ENCODE results near the gene HOXC11.

The HOXC11 gene

DNA sequence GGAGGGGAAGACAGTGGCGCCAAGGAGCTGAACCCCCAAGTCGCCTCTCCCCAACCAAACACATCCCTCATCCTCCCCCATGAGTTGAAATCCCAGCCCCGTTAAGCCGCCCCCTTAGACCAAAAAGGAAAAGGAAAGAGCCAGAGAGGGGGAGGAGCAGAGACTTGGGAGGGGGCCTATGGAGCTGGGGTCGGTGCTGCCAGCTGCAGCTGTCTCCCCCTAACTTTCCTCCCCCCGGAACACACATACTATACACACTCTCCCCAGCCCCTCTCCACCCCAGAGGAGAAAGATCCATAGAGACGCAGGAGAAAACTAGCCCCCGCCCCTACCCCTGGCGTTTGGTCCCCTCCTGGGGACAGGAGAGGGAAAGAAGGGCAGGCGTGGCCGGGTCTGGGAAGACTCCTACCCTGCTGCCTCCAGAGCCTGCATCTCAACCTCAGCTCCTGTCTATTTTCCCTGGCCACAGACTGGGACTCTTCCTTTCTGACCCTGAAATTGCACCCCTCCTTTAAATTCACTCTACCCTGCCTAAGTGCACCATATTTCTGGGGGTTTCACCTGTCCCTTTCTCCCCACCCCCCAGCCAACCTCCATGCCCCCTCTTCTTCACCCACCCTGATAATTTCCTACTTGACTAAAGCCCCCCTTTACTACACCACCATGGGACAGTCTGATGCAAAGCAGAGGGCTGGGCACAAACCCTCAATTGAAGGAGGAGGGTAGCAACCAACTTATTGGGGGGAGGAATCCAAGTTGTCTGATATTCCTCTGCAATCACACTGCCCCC is 25.4 kb downstream of the HOXC11 start:
- DNase-seq (ENCODE audit: low spot score), result no peak

DNA sequence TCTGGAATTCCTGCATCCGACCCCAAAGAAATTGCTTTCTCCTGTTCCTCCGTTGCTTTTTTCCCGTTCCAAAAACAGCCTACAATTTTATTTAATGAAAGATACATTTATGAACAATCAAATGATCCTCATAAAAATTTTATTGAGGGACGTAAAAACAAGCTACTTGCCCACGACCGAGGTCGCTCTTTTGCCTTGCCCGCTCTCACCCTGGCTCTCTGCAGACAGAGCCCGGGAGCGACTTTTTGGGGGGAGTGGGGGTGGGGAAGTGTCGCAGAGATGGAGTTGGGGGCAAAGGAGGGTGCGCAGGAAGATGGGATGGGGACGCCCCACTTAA is 25.9 kb downstream of the HOXC11 start:
- no peak for DNase-seq (ENCODE audit: low spot score)

- DNase-seq (ENCODE audit: low spot score), result peak; percentile 91
These were observed 26.7 kb downstream of the HOXC11 start for GRCh38 chr12:53999559-54000115.

- DNase-seq (ENCODE audit: low spot score), result no peak
These were observed 27.5 kb downstream of the HOXC11 start, which contains the start of gene HOXC9 for GRCh38 chr12:54000116-54001114. Gene HOXC9, plus strand, starts transcription at chr12:54000161. Its CDS starts 28 bp downstream, at chr12:54000189.

DNA sequence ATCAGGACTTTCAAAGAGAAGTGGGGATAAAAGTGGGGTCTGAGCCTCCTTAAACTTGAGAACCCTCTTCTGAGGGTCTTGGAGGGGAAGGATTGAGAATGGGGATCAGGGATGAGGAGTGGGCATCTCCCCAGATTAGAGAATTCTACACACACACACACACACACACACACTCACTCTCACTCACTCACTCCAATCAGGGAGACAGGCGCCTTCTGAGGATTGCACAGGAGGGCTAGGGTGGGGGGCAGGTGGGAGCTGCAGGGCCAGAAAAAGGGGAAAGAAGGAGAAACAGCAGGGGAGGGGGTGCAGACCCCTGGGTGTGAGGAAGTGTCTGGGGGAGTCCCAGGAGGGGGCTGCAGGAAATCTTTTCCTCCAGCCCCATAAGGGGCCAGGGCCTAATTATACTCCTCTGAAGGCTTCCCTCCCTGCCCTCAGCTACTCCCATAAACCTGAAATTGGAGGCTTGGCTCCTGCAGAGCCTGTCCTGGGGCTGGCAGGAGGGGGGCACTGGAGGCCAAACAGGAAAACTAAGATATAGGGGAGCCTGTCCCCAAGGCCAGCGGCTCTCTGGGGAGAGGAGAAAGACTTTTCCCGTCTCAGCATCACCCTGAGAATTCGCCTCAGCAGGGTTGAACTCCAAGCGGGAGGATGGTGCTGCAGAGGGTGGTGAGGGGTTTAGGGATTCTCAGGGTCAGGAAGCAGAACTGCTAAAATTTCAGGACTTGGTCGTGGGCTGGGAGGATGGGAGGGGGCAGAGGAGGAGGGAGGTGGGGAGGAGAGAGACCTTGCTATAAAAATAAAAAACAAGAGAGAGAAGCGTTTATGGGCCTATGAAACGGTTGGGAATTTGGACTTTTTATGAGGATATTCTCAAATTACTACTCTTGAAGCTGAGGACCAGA is 28.6 kb downstream of the HOXC11 start:
- DNase-seq (ENCODE audit: low spot score), result no peak

DNA sequence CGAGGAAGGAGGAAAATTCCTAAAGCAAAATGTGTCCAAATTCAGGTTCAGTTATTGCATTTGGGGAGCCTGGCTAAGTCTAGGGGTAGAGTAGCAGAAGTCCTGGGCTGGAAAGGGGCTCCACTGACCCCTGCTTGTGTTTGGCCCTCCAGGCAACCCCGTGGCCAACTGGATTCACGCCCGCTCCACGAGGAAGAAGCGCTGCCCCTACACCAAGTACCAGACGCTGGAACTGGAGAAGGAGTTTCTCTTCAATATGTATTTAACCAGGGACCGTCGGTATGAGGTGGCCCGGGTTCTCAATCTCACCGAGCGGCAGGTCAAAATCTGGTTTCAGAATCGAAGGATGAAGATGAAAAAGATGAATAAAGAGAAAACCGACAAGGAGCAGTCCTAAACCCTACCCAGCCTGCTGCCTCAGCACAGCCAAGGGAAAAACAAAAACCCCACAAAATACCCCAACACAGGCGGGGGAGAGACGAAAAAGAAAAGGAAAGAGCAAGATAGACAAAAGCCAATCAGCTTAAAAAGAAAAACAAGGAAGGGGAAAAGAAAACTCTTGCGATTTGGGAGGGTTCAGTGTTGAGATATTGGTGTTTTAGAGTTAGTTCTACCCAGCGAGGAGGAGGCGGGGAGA is 29.5 kb downstream of the HOXC11 start:
- no peak for DNase-seq (ENCODE audit: low spot score)

DNA sequence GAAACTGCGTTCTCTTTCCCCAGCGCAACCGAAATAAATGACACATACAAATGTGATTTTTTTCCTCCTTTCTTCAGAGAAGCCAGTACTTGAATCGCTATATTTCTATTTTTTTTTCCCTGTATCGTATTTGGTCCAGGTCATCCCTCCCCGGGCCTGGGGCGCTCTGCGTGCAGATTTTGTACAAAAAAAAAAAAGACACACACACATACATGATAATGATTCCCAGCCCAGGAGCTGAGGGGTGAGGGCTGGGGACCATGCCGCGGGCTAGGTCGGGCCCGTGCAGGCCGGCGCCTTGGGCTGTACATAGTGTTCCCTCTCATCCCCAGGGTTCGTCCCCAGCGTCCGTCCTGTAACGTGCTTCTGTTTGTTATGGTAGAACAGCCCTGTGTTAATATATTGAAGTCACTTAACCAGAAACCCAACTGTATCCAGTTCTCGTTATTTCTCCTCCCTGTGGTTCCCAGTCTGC is 30.0 kb downstream of the HOXC11 start:
- no peak for DNase-seq (ENCODE audit: low spot score)

DNA sequence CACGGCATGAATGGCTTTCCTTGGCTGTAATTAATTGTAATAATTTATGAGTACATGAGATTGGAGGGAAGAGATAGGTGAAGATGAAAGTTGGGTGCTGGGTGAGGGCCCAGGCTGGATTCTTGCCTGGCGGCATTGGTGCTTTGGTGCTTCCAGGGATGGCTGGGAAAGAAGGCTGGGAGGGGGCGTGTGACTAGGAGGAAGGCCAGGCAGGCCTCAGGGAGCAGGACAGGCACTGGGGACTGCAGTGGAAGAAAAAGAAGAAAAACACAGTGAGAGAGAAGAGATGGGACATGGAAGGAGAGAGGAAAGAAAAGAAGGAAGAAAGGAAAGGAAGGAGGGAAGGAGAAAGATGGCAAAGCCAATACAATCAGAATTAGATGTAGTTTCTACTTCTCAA is 30.7 kb downstream of the HOXC11 start:
- no peak for DNase-seq (ENCODE audit: low spot score)

- no peak for DNase-seq (ENCODE audit: low spot score)
These were observed 31.3 kb downstream of the HOXC11 start for GRCh38 chr12:54004063-54004840.

- no peak for DNase-seq (ENCODE audit: low spot score)
These were observed 32.1 kb downstream of the HOXC11 start for GRCh38 chr12:54004841-54005530.

- DNase-seq (ENCODE audit: low spot score), result no peak
These were observed 32.6 kb downstream of the HOXC11 start for GRCh38 chr12:54005531-54005852.

GRCh38 chr12:54005853-54006558 is 33.1 kb downstream of the HOXC11 start:
- DNase-seq (ENCODE audit: low spot score), result peak; percentile 94

- peak; percentile 69 for DNase-seq (ENCODE audit: low spot score)
These were observed 33.8 kb downstream of the HOXC11 start for GRCh38 chr12:54006559-54007220.

GRCh38 chr12:54007538-54008259 is 34.8 kb downstream of the HOXC11 start:
- no peak for DNase-seq (ENCODE audit: low spot score)

DNA sequence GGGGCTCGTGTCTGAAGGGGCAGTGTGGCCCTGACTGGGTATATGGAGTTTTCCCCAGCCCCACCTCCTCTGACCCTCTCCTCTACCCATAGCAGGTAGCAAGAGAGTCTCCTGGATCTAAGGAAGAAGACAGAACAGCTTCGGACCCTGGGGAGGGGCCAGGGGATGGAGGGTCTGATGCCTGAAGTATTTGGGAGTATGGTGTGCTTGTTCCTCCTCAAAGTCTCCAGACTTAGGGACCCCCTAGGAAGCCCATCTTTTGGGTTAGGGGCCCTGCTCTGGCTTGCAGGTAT is 35.3 kb downstream of the HOXC11 start:
- no peak for DNase-seq (ENCODE audit: low spot score)

- DNase-seq (ENCODE audit: low spot score), result no peak
These were observed 36.5 kb downstream of the HOXC11 start for GRCh38 chr12:54009171-54010052.

Data from HuH-7.5 (cell line).